Stimulated activated CD4-positive, alpha-beta T cell treated with anti-CD3 and anti-CD28 coated beads, Interleukin-4, amount 100 ng/mL, for 1 hour (primary cell): Measurements from ENCODE around the gene MRPS10.
A peak's percentile ranks its signal among the peaks of the same experiment; 100 is the strongest.
"Not testable (repeated sequence)": the region's sequence is repeated elsewhere in the genome, so short reads cannot be mapped to it uniquely, and the experiment has no call there.

Experiments
- DNase-seq: peaks from one replicate; pipeline ENCODE4 v3.0.0-alpha.2; 2020

The MRPS10 gene

GRCh38 chr6:42171813-42172581 lies 45.7 kb downstream of the MRPS10 start:
- no peak for DNase-seq

- not testable (repeated sequence) for DNase-seq
Measured at GRCh38 chr6:42169780-42170179, 47.9 kb downstream of the MRPS10 start.

- no peak for DNase-seq
Measured at GRCh38 chr6:42168650-42169049, 49.0 kb downstream of the MRPS10 start.

- DNase-seq = peak; percentile 69
Measured at GRCh38 chr6:42166444-42167141, 51.1 kb downstream of the MRPS10 start.

- no peak for DNase-seq
Measured at GRCh38 chr6:42165016-42165415, 52.6 kb downstream of the MRPS10 start.

- no peak for DNase-seq
Measured at GRCh38 chr6:42163981-42164380, 53.7 kb downstream of the MRPS10 start.

GRCh38 chr6:42162812-42163211 lies 54.8 kb downstream of the MRPS10 start:
- DNase-seq = no peak

- DNase-seq = no peak
Measured at GRCh38 chr6:42162384-42162783, 55.3 kb downstream of the MRPS10 start.

- DNase-seq = no peak
Measured at GRCh38 chr6:42159431-42160024, 58.1 kb downstream of the MRPS10 start.

GRCh38 chr6:42158631-42159030 lies 59.0 kb downstream of the MRPS10 start:
- DNase-seq = no peak

GRCh38 chr6:42158011-42158410 lies 59.6 kb downstream of the MRPS10 start:
- DNase-seq = no peak
